A549 (cell line): ENCODE measurements around the gene LAGE3. TPM values are rescaled to one million over a fixed set of nuclear protein-coding genes. Genes with fewer than 3 reads are reported as not detected.

Source experiments
- ATAC-seq, 2 experiments: fragments of 200-7000 bp in 1 of 2; fragments of >200 bp in 1 of 2; cut with Nextera tagmentation in 1 of 2; cut with Tn5 transposase in 1 of 2; 3 replicates each; pipeline versions ENCODE4 v1.8.0 to v1.9.1; 2018 to 2020; ENCODE audit warnings: mild to moderate bottlenecking in 1 of 2, moderate library complexity in 1 of 2
- CTCF ChIA-PET: fragments of 300-600 bp; sonication (Branson Sonifier 250); formaldehyde crosslinking; extraction: SDS; loops from one replicate; lab custom pipeline; 2021; ENCODE audit warnings: antibody characterized with exemption, inconsistent platforms; lab: Yijun Ruan, JAX
- POLR2A ChIA-PET: fragments of 350-600 bp; formaldehyde crosslinking; extraction: SDS; loops from one replicate; lab custom pipeline; 2021; ENCODE audit warnings: antibody characterized with exemption, inconsistent platforms; lab: Yijun Ruan, JAX
- DNase-seq, 2 experiments: peaks; one replicate each; pipeline versions ENCODE4 v3.0.0 to v3.0.0-alpha.2; 2011 to 2016; ENCODE audit warnings: low read depth in 1 of 2, low spot score in 1 of 2
- FAIRE-seq: peaks from 2 replicates; lab custom pipeline; 2011; peaks lifted over from hg19 to GRCh38; lab: Jason Lieb, UNC
- H3K27ac ChIP-seq, 2 experiments: fragments of >200 bp; sonication (Bioruptor Twin); formaldehyde crosslinking; 3 replicates each; pipeline ENCODE4 v1.5.1; 2016 to 2017
- H3K4me1 ChIP-seq: fragments of >200 bp; sonication (Bioruptor Twin); formaldehyde crosslinking; 3 replicates; pipeline ENCODE4 v1.6.1; 2016
- H3K4me2 ChIP-seq: fragments of >200 bp; sonication (Bioruptor Twin); formaldehyde crosslinking; 3 replicates; pipeline ENCODE4 v1.6.1; 2016
- H3K4me3 ChIP-seq: fragments of >200 bp; sonication (Bioruptor Twin); formaldehyde crosslinking; 3 replicates; pipeline ENCODE4 v1.5.1; 2016
- H3K9me3 ChIP-seq: fragments of >200 bp; sonication (Bioruptor Twin); formaldehyde crosslinking; 3 replicates; pipeline ENCODE4 v1.6.1; 2016
- BHLHE40 ChIP-seq: IDR thresholded peaks from 2 replicates; pipeline ENCODE4 v1.6.1; 2012; ENCODE audit warnings: low read depth, low read length, inconsistent platforms
- CHD2 ChIP-seq: fragments of 150-350 bp; IDR thresholded peaks from 2 replicates; pipeline ENCODE4 v1.6.1; 2014; ENCODE audit warnings: low read length; ENCODE audit not compliant: partially characterized antibody
- CHD4 ChIP-seq: fragments of 200-600 bp; sonication (generic); IDR thresholded peaks from 2 replicates; pipeline ENCODE4 v1.6.1; 2016; ENCODE audit warnings: antibody characterized with exemption, mild to moderate bottlenecking, borderline replicate concordance
- EHMT2 ChIP-seq: fragments of 200-600 bp; sonication (generic); IDR thresholded peaks from 2 replicates; pipeline ENCODE4 v1.6.1; 2016; ENCODE audit warnings: antibody characterized with exemption, low read depth, mild to moderate bottlenecking, moderate library complexity
- ESRRA ChIP-seq: fragments of 150-350 bp; IDR thresholded peaks from 2 replicates; pipeline ENCODE4 v1.6.1; 2014; ENCODE audit warnings: mild to moderate bottlenecking, low read length, borderline replicate concordance
- FOSL2 ChIP-seq, 2 experiments: fragments of 450-650 bp in 1 of 2; fragments of >200 bp in 1 of 2; sonication (Bioruptor Twin) in 1 of 2; formaldehyde crosslinking; IDR thresholded peaks; 2 replicates each; pipeline versions ENCODE4 v1.5.0 to v1.6.1; 2016 to 2020; ENCODE audit warnings: mild to moderate bottlenecking in 1 of 2, moderate library complexity in 1 of 2
- GATA3 ChIP-seq: IDR thresholded peaks from 2 replicates; pipeline ENCODE4 v1.6.1; 2012; ENCODE audit warnings: borderline replicate concordance
- HEYL ChIP-seq: fragments of 250-450 bp; sonication (Bioruptor Pico); IDR thresholded peaks from 2 replicates; pipeline ENCODE4 v1.8.0; 2021; ENCODE audit warnings: mild to moderate bottlenecking, moderate library complexity
- HOXA7 ChIP-seq: fragments of 250-450 bp; sonication (Bioruptor Pico); IDR thresholded peaks from 2 replicates; pipeline ENCODE4 v1.5.0; 2020; ENCODE audit warnings: mild to moderate bottlenecking, moderate library complexity
- JUN ChIP-seq, 2 experiments: fragments of >200 bp; sonication (Bioruptor Twin); formaldehyde crosslinking; IDR thresholded peaks; 2 replicates in 1 of 2; 3 replicates in 1 of 2; pipeline ENCODE4 v1.6.1; 2016 to 2017
- KDM1A ChIP-seq: fragments of 200-600 bp; sonication (generic); IDR thresholded peaks from 2 replicates; pipeline ENCODE4 v1.6.1; 2016; ENCODE audit warnings: low read depth, mild to moderate bottlenecking
- MAZ ChIP-seq: fragments of 150-350 bp; IDR thresholded peaks from 2 replicates; pipeline ENCODE4 v1.6.1; 2014; ENCODE audit warnings: antibody characterized with exemption, low read depth, low read length, borderline replicate concordance
- NFE2L2 ChIP-seq: fragments of 150-350 bp; conservative IDR thresholded peaks from 2 replicates; pipeline ENCODE4 v1.6.1; 2014; ENCODE audit warnings: low read length
- PBX3 ChIP-seq: IDR thresholded peaks from 2 replicates; pipeline ENCODE4 v1.6.1; 2012
- POLR2AphosphoS2 ChIP-seq: conservative IDR thresholded peaks from 2 replicates; pipeline ENCODE4 v1.6.1; 2012; ENCODE audit warnings: low read length, improper control_type of control experiment, inconsistent platforms
- RAD21 ChIP-seq, 2 experiments: fragments of >200 bp in 1 of 2; sonication (Bioruptor Twin) in 1 of 2; formaldehyde crosslinking in 1 of 2; IDR thresholded peaks in 1 of 2; conservative IDR thresholded peaks in 1 of 2; 2 replicates in 1 of 2; 3 replicates in 1 of 2; pipeline ENCODE4 v1.6.1; 2012 to 2018; ENCODE audit warnings: inconsistent platforms in 1 of 2
- RARB ChIP-seq: fragments of 250-450 bp; sonication (Bioruptor Pico); IDR thresholded peaks from 2 replicates; pipeline ENCODE4 v1.8.0; 2021; ENCODE audit warnings: mild to moderate bottlenecking, moderate library complexity
- RCOR1 ChIP-seq: fragments of 150-350 bp; IDR thresholded peaks from 2 replicates; pipeline ENCODE4 v1.6.1; 2014; ENCODE audit warnings: antibody characterized with exemption, low read length, low read depth
- REST ChIP-seq: fragments of 200-600 bp; sonication (generic); IDR thresholded peaks from 2 replicates; pipeline ENCODE4 v1.6.1; 2016; ENCODE audit warnings: antibody characterized with exemption, mild to moderate bottlenecking, moderate library complexity
- RFX5 ChIP-seq: fragments of 450-650 bp; IDR thresholded peaks from 2 replicates; pipeline ENCODE4 v1.7.1; 2014; ENCODE audit warnings: antibody characterized with exemption, mild to moderate bottlenecking, moderate library complexity
- SREBF2 ChIP-seq: fragments of 450-650 bp; IDR thresholded peaks from 2 replicates; pipeline ENCODE4 v1.6.1; 2014; ENCODE audit warnings: mild to moderate bottlenecking, moderate library complexity
- TFCP2L1 ChIP-seq: fragments of 250-450 bp; sonication (Bioruptor Pico); IDR thresholded peaks from 2 replicates; pipeline ENCODE4 v1.5.0; 2021; ENCODE audit warnings: mild to moderate bottlenecking
- ZNF302 ChIP-seq: fragments of 250-450 bp; sonication (Bioruptor Pico); IDR thresholded peaks from 2 replicates; pipeline ENCODE4 v1.9.0; 2021; ENCODE audit warnings: inconsistent platforms, mild to moderate bottlenecking, moderate library complexity
- WGBS: methylation state at CpG from one replicate; pipeline ENCODE4 v1.1.6; 2017; ENCODE audit errors: missing lambda C conversion rate; 5-methylcytosine and 5-hydroxymethylcytosine counted together
- polyA plus RNA-seq, 4 experiments: library from polyadenylated mRNA; depleted of rRNA in 3 of 4; stranded (reverse); fragments of >200 nt; fragmentation: RNase III in 1 of 4; extraction: RNeasy Plus Mini Kit Qiagen cat#74134 plus additional on column Dnase treatment in 1 of 4; gene quantifications; 2 replicates in 3 of 4; 3 replicates in 1 of 4; pipeline ENCODE4 v1.2.3, GENCODE V29; 2011 to 2017
- TF ChIP-seq, protein P1 (sequence below): fragments of >200 bp; sonication (Bioruptor Twin); formaldehyde crosslinking; IDR thresholded peaks from 2 replicates; pipeline ENCODE4 v1.6.1; 2016
- TF ChIP-seq, protein P2 (sequence below): fragments of 250-450 bp; sonication (Bioruptor Pico); IDR thresholded peaks from 2 replicates; pipeline ENCODE4 v1.5.0; 2020; ENCODE audit warnings: low read depth, mild to moderate bottlenecking, moderate library complexity

The LAGE3 gene
- polyA plus RNA-seq, 2 of the 4 experiments (the other 2 are of a cell fraction), result 20.6 to 49.7 TPM

GRCh38 chrX:154457491-154458115 lies 21.5 kb downstream of the LAGE3 start:
- Histone ChIP-seq H3K4me1 (peaks cover 11% of the 10 kb centered on the region), H3K27ac (peak overlapping the region; percentile 74 to 97), H3K4me3 (peak overlapping the region; percentile 59), H3K4me2 (peak overlapping the region; percentile 98), H3K9me3 (no peaks in the 10 kb centered on the region)
- ChIA-PET POLR2A (interaction anchor here (1.4 to 1.5 kb wide), 2 partner anchors 33 to 60 kb away, joined by 3 to 5 read pairs; partner anchors contain the start of genes RPL10 and SLC10A3), CTCF (no interaction called here)
- 18% methylated on average over 23 of the region's 65 CpGs for WGBS
- no peak for DNase-seq
- peak; percentile 5 to 23; a peak in 1 of 6 replicates for ATAC-seq
- TF ChIP-seq CHD2 (no peak), PBX3 (no peak), HEYL (no peak), TFCP2L1 (CRISPR knock-in tag) (no peak)
- FAIRE-seq, result no peak

DNA sequence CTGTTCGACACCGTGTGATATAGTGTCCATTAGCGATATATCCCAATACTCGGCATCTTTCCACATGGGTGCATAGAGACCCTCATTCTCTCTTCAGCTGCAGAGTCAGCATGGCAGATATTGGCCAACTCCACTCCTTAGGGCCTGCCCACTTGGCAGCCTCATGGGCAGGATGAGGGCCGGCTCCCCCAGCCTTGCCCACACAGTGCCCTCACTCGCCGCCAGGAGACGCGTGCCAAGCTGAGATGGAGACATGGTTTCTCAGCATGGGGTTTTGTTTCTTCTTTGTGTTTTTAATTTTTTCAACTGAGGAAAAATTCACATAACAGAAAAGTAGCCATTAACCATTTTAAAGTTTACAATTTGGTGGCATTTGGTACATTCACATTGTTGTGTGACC lies 26.3 kb downstream of the LAGE3 start:
- FAIRE-seq, result no peak

GRCh38 chrX:154450312-154450711 lies 28.8 kb downstream of the LAGE3 start:
- ChIA-PET CTCF (interaction anchor here (1.1 kb wide), 1 partner anchor 27 kb away, joined by 3 read pairs; no protein-coding TSS in a partner anchor), POLR2A (no interaction called here)
- Histone ChIP-seq H3K4me1 (peaks cover 2% of the 10 kb centered on the region), H3K4me2 (no peak overlapping the region), H3K4me3 (no peak overlapping the region), H3K9me3 (no peaks in the 10 kb centered on the region), H3K27ac (no peak overlapping the region)
- TF ChIP-seq NFE2L2 (no peak), ESRRA (no peak), EHMT2 (no peak), POLR2AphosphoS2 (no peak), MAZ (no peak), RFX5 (no peak), JUN (IDR thresholded peaks at IDR 0.05) (no peak), RCOR1 (no peak), CHD4 (no peak), HOXA7 (CRISPR knock-in tag) (no peak), PBX3 (no peak), GATA3 (no peak), RAD21 (conservative IDR thresholded peaks at IDR 0.05 in 1 of 2, IDR thresholded peaks at IDR 0.05 in 1 of 2) (no peak), FOSL2 (IDR thresholded peaks at IDR 0.05) (no peak), FOSL2 (CRISPR knock-in tag; IDR thresholded peaks at IDR 0.05) (no peak), KDM1A (no peak), ZNF302 (CRISPR knock-in tag) (no peak), BHLHE40 (no peak), REST (no peak)
- TF ChIP-seq, protein P1, sequence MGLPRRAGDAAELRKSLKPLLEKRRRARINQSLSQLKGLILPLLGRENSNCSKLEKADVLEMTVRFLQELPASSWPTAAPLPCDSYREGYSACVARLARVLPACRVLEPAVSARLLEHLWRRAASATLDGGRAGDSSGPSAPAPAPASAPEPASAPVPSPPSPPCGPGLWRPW, result no peak
- TF ChIP-seq, protein P2, sequence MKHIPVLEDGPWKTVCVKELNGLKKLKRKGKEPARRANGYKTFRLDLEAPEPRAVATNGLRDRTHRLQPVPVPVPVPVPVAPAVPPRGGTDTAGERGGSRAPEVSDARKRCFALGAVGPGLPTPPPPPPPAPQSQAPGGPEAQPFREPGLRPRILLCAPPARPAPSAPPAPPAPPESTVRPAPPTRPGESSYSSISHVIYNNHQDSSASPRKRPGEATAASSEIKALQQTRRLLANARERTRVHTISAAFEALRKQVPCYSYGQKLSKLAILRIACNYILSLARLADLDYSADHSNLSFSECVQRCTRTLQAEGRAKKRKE (CRISPR knock-in tag), result no peak
- FAIRE-seq (no peak), ATAC-seq (no peak), DNase-seq (no peak)
- 95% methylated on average over 11 of the region's 17 CpGs for WGBS

More for the DNA sequence above, 26.3 kb downstream of the LAGE3 start:
- CTCF ChIA-PET, result no interaction called here
- no peak for TF ChIP-seq ZNF302 (CRISPR knock-in tag)
- no peak for TF ChIP-seq RARB (CRISPR knock-in tag)
- TF ChIP-seq SREBF2, result no peak
- TF ChIP-seq, all 56 proteins: peak for 0
- ATAC-seq, result no peak
- H3K4me2 ChIP-seq, result no peak overlapping the region
- no peaks in the 10 kb centered on the region for H3K9me3 ChIP-seq
- POLR2A ChIA-PET, result interaction anchor here (0.6 kb wide), 1 partner anchor 41 kb away, joined by 3 read pairs; no protein-coding TSS in a partner anchor
- no peaks in the 10 kb centered on the region for H3K4me1 ChIP-seq
- no peak overlapping the region for H3K4me3 ChIP-seq
- 90% methylated on average over 9 of the region's 9 CpGs for WGBS
- DNase-seq, result no peak
- H3K27ac ChIP-seq, result no peak overlapping the region
